ENCODE data around the gene STUB1.

The STUB1 gene

GRCh38 chr16:703406-703805, 23.2 kb downstream of the STUB1 start:
- no peak for DNase-seq (ENCODE audit: low read depth)

DNA sequence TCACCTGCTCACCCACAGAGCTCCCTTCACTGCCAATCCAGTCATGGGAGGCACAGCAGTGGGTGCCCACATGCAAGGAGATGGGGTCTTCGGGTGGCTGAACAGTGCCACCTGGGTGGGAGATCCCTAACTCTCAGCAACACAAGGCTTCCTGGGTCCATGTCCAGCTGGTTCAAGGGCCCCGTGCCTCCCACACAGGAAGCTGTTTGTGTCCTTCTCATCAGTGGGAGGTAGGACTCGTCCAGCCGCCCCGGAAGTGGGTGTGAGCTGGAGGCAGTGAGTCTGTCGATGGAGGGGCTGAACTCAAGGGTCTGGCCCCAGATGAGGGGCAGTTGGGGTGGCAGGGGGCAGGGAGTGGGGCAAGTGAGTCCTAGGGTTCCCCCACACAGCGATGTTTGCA, 23.8 kb downstream of the STUB1 start:
- no peak for DNase-seq (ENCODE audit: low read depth)
- TF ChIP-seq, protein P1, sequence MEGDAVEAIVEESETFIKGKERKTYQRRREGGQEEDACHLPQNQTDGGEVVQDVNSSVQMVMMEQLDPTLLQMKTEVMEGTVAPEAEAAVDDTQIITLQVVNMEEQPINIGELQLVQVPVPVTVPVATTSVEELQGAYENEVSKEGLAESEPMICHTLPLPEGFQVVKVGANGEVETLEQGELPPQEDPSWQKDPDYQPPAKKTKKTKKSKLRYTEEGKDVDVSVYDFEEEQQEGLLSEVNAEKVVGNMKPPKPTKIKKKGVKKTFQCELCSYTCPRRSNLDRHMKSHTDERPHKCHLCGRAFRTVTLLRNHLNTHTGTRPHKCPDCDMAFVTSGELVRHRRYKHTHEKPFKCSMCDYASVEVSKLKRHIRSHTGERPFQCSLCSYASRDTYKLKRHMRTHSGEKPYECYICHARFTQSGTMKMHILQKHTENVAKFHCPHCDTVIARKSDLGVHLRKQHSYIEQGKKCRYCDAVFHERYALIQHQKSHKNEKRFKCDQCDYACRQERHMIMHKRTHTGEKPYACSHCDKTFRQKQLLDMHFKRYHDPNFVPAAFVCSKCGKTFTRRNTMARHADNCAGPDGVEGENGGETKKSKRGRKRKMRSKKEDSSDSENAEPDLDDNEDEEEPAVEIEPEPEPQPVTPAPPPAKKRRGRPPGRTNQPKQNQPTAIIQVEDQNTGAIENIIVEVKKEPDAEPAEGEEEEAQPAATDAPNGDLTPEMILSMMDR (conservative IDR thresholded peaks at IDR 0.05; ENCODE audit: low read depth, low read length): no peak
- H3K4me3 ChIP-seq (ENCODE audit: low read depth, low read length): no peak overlapping the region

More at GRCh38 chr16:703406-703805, 23.2 kb downstream of the STUB1 start:
- TF ChIP-seq, protein P1 (conservative IDR thresholded peaks at IDR 0.05; ENCODE audit: low read depth, low read length): no peak
- no peak overlapping the region for H3K4me3 ChIP-seq (ENCODE audit: low read depth, low read length)

GRCh38 chr16:704552-705380, 24.6 kb downstream of the STUB1 start:
- no peak overlapping the region for H3K4me3 ChIP-seq (ENCODE audit: low read depth, low read length)

GRCh38 chr16:705431-706188, 25.4 kb downstream of the STUB1 start, which contains the start of gene FBXL16:
Gene FBXL16, minus strand, starts transcription at chr16:705801. Its CDS starts 8,396 bp downstream, at chr16:697405.
- no peak for DNase-seq (ENCODE audit: low read depth)
- TF ChIP-seq, protein P1 (conservative IDR thresholded peaks at IDR 0.05; ENCODE audit: low read depth, low read length): no peak

More at GRCh38 chr16:704552-705380, 24.6 kb downstream of the STUB1 start:
- TF ChIP-seq, protein P1 (conservative IDR thresholded peaks at IDR 0.05; ENCODE audit: low read depth, low read length): no peak
- DNase-seq (ENCODE audit: low read depth): no peak

GRCh38 chr16:706189-707061, 26.2 kb downstream of the STUB1 start:
- TF ChIP-seq, protein P1 (conservative IDR thresholded peaks at IDR 0.05; ENCODE audit: low read depth, low read length): no peak

More at GRCh38 chr16:705431-706188, 25.4 kb downstream of the STUB1 start, which contains the start of gene FBXL16:
- H3K4me3 ChIP-seq (ENCODE audit: low read depth, low read length): no peak within 1 kb of the TSS

DNA sequence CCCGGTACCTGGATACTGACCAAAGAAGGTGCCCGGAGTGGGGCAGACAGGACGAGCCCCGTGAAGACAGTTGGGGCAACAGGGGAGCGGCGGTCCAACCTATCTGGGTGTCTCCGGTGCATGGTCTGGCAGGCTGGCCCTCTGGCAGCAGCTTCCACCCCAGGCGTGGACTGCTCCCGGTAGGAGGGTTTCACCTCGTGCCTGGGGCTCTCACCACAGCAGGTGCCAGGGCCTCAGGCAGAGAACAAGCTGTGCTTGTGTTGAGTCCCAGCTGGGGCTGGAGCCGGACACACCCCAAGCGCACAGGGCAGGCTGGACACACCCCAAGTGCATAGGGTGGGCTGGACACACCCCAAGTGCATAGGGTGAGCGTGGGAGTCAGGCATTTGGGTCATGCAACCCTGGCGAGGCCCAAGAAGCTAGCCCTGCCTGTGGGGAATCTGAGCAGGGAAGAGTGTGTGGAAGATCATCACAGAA, 26.9 kb downstream of the STUB1 start:
- H3K4me3 ChIP-seq (ENCODE audit: low read depth, low read length): no peak overlapping the region
- DNase-seq (ENCODE audit: low read depth): no peak
- TF ChIP-seq, protein P1 (conservative IDR thresholded peaks at IDR 0.05; ENCODE audit: low read depth, low read length): no peak

More at GRCh38 chr16:706189-707061, 26.2 kb downstream of the STUB1 start:
- H3K4me3 ChIP-seq (ENCODE audit: low read depth, low read length): no peak overlapping the region
- DNase-seq (ENCODE audit: low read depth): no peak
